HG02852 (cell line): Measurements from ENCODE around the gene MPLKIP.
"Not testable (repeated sequence)": the region's sequence is repeated elsewhere in the genome, so short reads cannot be mapped to it uniquely, and the experiment has no call there.

ENCODE experiments used
- ATAC-seq: cut with Tn5 transposase; IDR thresholded peaks from one replicate; pipeline ENCODE4 v1.9.1; 2021; ENCODE audit warnings: mild to moderate bottlenecking, moderate library complexity; ENCODE audit not compliant: unreplicated experiment

MPLKIP gene

DNA sequence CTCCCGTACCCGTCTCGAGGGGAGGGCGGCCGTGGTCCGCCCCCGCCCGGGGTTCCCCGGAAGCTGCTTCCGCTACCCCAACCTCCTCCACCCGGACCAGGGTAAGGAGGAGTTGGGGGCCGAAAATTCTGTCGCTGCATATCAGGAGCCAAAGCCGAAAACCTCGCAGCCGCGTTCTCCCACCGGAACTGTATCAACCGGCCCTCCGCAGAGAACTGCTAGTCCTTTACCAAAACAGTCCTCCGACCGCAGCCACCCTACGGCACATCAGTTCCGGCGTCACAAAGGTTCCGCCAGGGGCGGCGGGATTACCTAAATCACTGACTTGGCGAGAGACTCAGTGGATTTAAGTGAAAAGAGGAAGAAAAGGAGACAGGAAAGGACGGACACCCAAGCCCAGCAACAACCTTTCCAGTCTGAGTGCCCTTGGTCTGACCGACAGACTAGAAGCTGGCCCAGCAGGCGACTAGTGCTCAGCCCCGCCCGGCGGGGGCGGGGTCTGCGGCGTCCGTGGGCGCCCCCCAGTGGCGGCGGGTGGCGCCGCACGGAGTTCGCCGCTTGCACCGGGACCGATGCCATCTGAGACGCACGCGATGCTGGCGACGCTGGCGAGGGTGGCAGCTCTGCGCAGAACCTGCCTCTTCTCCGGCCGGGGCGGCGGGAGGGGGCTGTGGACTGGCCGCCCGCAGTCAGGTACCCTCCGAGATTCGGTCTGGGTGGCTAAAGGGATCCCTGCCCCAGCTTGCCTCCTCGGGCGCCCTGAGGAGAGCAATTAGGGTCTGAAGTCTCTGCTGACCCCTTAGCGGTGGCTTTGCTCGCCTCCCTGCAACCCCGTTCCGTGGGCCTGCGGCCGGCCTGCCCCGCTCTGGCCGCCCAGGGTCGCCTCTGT, at the start of gene MPLKIP, which contains the start of gene SUGCT:
MPLKIP (minus strand) TSS at position 195 of the 889 bp plus-strand sequence; CDS start at position 140, 55 bp downstream.
SUGCT (plus strand) TSS at position 578 of the 889 bp plus-strand sequence.
- peak; percentile 89 for ATAC-seq

DNA sequence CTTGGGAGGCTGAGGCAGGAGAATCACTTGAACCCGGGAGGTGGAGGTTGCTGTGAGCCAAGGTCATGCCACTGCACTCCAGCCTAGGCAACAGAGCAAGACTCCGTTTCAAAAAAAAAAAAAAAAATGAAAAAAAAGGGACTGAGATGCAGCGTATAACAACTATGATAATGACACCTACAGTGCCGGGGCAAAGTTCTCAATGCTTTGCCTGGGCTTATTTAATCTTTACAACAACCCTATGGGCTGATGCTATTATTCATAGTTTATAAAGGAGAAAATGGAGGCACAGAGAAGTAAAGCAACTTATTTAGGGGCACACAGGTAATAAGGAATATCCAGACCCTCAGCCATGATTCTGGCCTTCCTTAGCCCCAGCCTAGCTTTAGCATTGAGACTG, 48.0 kb upstream of the MPLKIP start:
- no peak for ATAC-seq

DNA sequence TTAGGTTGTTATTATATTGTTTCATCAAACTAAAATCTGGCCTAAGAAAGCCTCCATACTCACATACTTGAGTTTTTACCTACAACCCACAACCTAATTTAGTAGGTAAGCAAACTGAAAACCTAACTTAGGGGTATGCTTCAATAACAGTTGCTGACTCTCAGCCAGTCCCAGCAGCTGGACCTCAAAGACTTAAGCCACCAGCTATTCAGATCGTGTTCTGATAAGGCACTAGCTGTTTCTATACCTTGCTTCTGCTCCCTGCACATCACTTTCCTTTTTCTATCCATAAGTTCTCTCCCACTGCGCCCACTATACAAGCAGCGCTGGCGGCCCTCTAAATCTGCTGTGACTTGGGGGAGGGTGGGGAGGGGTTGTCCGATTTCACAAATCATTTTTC, 42.6 kb upstream of the MPLKIP start:
- ATAC-seq: no peak

DNA sequence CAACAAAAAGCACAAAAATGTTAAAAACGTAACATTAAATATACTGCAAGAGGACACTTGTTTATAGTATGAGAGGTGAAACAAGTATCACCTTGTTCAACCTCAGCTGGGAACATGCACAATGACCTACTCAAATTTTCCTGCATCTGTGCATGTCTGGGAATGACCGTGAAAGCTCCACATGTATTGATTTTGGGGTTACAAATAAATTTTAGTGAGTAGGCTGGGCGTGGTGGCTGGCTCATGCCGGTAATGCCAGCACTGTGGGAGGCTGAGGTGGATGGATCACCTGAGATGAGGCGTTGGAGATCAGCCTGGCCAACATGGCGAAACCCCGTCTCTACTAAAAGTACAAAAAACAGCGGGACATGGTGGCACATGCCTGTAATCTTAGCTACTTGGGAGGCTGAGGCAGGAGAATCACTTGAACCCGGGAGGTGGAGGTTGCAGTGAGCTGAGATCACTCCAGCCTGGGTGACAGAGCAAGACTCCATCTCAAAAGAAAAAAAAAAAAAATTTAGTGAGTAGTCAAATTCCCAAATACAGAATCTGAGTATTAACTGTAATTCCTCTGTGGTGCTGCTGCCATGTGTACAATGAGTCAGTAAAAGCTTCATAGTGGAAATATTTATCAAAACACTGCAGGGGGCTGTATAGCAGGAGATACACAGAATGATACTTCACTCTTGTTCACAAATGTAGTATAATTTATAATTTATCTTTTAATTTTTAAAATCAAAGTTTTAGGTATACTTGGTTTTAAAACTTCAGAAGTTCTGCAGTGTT, 41.5 kb upstream of the MPLKIP start:
- no peak for ATAC-seq

DNA sequence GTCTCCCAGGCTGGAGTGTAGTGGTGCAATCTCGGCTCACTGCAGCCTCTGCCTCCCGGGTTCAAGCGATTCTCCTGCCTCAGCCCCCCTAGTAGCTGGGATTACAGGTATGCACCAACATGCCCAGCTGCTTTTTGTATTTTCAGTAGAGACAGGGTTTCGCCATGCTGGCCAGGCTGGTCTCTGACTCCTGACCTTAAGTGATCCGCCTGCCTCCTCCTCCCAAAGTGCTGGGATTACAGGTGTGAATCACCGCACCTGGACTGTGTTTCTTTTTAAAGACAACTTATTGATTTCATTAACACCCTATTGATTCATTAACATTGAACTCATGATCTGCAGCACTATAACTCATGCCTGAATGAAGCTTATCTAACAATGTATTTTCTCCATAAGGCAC, 40.8 kb upstream of the MPLKIP start:
- ATAC-seq: not testable (repeated sequence)

DNA sequence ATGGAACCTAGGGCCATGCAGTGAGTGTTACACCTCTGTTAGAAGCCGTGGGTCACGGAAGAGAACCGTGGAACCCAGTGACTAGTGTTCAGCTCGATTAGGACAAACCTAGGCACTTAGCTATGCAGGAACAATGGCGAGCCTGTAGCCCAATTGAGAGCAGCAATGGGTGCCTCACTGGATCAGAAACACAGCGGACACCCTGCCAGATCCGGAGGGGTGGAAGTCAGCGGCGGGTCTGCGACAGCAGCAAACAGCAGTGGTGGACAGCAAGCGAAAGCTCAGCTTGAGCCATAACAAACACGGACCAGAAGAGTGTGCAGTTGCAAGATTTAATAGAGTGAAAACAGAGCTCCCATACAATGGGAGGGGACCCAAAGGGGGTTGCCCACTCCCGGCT, 38.7 kb upstream of the MPLKIP start:
- not testable (repeated sequence) for ATAC-seq

DNA sequence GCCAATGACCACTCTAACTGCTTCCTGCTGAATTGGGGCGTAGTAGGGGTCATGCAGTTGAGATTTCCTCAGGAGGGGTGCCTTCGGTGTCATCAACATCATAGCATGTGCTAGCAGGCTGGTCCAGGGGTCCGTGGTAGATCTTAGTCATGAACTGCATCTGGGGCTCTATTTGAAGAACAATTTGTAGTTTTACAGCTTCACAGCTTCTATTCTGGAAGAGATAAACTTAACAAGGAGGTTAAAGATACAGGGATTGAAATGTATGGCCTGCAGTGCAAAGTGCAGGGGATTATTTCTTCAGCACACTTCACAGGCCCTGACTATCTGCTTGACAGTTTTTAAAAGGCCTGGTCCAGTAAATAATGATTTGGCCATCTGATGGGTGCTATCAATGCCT, 33.8 kb upstream of the MPLKIP start:
- not testable (repeated sequence) for ATAC-seq

DNA sequence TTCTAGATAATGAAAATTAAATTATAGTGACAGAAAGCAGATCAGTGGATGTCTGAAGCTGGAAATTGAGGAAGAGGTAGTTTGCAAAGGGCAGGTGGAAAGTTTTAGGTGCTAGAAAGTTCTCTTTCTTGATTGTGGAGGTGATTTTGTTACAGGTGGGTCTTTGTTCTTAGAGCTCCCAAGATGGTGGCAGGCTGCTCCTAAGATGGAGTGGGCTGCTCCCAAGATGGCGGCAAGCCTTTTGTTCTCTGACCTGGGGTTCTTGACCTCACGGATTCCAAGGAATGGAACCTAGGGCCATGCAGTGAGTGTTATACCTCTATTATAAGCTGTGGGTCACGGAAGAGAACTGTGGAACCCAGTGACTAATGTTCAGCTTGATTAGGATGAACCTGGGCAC, 32.9 kb upstream of the MPLKIP start:
- ATAC-seq: no peak

DNA sequence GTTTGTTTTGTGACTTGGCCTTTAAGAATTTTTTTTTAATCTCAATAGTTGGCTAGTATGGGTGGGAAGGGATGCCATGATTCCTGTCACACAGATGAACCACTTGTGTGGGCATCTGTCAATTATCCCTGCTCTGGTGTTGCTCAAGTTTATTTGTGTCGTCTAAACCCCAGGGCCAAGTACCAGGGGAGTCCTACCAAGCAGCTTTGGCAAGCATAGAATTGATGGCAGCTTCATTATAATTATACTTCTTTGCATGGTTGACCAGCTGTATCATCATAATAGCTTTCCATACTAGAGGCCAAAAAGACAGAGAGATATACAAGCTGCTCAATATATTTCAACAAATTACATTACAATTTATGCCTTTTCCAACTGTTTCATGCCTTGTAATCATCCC, 30.8 kb upstream of the MPLKIP start:
- ATAC-seq: no peak

DNA sequence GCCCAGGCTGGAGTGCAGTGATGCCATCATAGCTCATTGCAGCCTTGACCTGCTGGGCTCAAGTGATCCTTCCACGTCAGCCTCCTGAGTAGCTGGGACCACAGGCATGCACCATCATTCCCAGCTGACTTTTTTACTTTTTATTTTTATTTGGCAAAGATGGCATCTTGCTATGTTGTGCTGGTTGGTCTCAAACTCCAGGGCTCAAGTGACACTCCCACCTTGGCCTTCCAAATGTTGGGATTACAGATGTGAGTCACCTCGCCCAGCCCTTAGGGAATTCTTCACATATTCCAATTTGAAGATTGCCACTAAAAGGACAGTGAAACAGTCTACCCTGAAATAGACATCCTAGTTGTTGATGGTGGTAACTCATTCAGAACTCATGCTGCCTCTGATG, 28.1 kb upstream of the MPLKIP start:
- ATAC-seq: no peak

DNA sequence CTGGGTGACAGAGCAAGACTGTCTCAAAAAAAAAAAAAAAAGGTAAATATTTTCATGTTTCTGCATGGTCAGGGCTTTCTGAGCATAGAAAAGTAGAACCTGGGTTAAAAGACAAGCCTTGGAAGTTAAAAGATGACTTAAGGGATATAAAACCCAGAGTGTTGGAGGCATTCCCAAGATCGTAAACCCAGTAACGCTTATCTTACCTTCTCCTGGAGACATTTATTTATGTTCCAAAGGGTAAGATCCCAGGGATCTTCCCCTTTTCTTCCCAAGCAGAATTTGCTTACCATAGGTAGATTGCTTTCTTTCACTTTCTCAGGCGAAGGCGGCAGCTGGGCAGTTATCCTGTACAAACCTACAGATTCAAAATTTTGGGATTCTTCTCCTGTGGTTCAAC, 22.6 kb upstream of the MPLKIP start:
- ATAC-seq: no peak

DNA sequence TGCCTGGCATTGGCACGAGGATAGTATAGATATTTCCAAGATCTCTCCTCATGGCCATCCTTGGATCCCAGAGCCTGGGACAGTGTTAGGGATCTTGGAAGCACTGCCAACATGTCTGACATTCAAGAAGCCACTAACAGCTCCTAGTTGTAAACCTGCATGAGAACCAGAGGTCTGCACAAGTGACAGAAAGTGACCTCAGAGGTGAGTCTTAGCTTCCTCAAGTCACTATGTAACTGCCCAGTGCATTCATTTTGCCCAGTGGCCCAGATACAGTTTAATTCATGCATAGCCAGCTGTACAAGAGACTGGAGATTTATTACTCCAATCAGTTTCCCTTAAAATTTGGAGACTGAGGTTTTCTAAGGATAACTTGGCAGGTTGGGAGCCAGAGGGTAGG, 17.1 kb upstream of the MPLKIP start:
- no peak for ATAC-seq

DNA sequence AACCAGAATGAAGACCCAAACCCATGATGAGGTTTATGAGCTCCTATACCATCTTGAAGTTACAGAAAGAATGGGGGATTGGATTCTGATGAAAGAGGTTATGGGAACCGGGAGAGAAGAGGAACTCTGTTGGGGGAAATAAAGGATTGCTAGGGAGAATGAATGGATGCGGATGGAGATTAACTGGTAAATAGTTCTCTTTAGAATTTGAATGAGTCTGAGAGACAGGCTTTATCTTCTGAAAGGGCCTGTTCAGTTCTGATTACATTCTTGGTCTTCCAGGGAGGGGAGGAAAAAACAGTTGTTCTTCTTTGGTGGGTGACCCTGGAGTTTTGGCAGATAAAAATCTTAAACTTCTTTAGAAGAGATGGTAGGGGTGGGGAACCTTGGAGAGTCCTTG, 14.2 kb upstream of the MPLKIP start:
- ATAC-seq: no peak

DNA sequence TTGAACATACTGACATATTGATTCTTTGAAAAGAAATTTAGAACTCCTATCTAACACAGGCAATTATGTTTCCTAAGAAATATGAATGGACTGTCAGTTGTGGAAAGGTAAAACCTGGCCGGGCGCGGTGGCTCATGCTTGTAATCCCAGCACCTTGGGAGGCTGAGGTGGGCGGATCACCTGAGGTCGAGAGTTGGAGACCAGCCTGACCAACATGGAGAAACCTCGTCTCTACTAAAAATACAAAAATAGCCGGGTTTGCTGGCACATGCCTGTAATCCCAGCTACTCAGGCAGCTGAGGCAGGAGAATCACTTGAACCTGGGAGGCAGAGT, 13.8 kb upstream of the MPLKIP start:
- ATAC-seq: not testable (repeated sequence)

DNA sequence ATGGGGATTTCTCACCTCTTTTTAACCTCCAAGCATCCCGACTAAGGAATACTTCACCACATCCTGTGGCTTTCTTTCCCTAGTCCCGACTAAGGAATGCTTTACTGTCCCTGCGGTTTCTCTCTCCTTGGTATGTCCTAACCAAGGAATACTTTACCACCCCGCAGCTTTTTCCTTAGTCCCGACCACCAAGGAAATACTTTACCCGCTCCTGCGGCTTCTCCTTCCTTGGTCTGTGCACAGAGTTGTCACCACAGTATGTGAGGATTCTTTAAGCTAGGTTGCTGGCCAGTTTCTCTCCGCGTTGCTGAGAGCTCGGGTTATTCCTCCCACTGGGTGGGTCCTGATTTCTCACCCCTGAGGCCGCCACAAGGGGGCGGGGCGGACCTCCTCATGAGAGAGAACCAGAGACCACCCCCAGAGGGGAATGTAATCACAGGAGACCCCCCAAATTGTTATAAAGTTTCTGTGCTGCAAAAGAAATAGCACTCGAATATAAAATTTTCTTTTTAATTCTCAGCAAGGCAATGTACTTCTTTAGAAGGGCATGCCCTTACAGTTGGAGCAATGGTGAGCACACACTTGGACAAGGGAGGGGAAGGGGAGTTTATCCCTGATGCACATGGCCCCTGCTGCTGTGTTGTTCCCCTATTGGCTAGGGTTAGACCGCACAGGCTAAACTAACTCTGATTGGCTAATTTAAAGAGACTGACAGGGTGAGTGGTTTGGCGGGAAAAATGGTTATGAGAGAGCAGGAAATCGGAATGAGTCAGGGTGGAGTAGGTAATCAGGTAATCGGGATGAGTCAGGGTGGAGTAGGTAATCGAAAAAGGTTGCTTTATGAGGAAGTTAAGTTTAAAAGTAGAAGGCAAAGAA, 13.2 kb upstream of the MPLKIP start:
- no peak for ATAC-seq

DNA sequence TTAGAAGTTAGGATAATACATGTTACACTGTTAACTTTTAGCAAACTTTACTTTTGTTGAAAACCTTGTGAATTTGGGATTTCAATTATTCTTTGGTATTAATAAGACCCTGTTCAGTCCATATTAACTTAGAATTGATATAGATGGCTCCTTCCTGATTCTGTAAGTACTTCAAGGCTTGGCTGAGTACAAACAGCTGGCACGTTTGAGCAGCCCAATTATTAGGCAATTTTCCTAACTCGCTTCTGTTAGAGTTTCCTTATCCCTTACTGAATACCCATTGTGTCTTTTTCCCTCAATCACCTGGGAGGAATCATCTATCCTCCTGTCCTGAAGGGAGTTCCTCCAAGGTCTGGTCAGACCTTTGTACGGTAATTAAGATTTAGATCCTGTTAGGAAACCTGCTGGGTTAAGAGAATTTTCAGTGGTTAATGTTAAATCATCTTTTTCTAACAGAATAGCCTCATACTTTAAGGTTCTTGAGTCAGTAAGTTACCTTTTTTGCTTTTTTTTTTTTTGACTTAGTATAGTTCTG, 11.2 kb upstream of the MPLKIP start:
- ATAC-seq: not testable (repeated sequence)

DNA sequence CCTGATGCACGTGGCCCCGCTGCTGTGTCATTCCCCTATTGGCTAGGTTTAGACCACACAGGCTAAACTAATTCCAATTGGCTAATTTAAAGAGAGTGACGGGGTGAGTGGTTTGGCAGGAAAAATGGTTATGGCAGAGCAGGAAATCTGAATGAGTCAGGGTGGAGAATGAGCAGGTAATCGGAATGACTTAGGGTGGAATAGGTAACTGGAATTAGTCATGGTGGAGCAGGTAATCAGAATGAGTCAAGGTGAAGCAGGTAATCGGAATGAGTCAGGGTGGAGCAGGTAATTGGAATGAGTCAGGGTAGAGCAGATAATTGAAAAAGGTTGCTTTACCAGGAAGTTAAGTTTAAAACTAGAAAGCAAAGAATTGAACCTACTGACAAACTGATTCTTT, 7.5 kb upstream of the MPLKIP start:
- not testable (repeated sequence) for ATAC-seq

DNA sequence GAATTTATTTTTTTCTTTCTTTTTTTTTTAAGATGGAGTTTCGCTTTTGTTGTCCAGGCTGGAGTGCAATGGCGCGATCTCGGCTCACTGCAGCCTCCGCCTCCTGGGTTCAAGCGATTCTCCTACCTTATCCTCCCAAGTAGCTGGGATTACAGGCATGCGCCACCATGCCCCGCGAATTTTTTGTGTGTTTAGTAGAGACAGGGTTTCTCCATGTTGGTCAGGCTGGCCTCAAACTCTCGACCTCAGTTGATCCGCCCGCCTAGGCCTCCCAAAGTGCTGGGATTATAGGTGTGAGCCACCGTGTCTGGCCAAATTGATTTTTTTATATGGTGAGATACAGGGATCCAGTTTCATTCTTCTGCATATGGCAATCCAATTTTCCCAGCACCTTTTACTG, 5.5 kb upstream of the MPLKIP start:
- ATAC-seq: not testable (repeated sequence)

DNA sequence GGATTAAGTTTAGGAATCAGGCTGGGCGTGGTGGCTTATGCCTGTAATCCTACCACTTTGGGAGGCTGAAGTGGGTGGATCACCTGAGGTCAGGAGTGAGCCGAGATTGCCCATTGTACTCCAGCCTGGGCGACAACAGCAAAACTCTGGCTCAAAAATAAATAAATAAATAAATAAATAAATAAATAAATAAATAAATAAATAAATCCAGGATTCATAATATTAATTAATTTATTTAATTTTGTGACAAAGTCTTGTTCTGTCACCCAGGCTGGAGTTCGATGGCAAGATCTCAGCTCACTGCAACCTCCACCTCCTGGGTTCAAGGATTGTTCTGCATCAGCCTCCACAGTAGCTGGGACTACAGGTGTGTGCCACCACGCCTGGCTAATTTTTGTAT, 4.6 kb upstream of the MPLKIP start:
- no peak for ATAC-seq

DNA sequence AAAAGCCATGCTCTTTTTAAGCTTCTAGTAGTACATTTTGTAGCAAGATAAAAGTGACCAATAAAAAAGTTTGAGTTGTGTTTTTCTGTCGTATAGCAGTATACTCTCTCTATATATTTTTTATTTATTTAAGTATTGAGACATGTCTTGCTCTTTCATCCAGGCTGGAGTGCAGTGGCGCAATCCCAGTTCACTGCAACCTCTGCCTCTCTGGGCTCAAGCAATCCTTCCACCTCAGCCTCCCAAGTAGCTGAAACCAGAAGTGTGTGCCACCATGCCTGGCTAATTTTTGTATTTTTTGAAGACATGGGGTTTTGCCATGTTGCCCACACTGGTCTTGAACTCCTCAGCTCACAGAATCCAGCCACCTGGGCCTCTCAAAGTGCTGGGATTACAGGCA, 3.1 kb upstream of the MPLKIP start:
- ATAC-seq: no peak

DNA sequence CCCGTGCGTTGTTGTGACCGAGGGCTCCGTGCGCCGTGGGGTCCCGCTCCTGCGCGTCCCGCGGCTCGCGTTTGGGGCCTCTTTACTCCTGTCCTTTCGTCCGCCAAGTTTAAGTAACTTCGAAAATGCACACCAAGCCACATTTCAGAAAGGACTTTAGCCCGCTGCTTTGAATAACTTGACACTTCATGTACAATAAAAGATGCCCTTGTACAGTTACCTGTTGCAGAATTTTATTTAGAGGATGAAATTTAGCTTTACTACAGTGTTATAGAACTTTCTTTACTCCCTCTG, 842 bp upstream of the MPLKIP start:
- ATAC-seq: peak; percentile 10
